ENCODE results near the gene PLXNB1. TPM values are rescaled to one million over a fixed set of nuclear protein-coding genes. Genes with fewer than 3 reads are reported as not detected.

PLXNB1 gene
- total RNA-seq, 1 donor from 2014 or later, result 11.5 TPM

DNA sequence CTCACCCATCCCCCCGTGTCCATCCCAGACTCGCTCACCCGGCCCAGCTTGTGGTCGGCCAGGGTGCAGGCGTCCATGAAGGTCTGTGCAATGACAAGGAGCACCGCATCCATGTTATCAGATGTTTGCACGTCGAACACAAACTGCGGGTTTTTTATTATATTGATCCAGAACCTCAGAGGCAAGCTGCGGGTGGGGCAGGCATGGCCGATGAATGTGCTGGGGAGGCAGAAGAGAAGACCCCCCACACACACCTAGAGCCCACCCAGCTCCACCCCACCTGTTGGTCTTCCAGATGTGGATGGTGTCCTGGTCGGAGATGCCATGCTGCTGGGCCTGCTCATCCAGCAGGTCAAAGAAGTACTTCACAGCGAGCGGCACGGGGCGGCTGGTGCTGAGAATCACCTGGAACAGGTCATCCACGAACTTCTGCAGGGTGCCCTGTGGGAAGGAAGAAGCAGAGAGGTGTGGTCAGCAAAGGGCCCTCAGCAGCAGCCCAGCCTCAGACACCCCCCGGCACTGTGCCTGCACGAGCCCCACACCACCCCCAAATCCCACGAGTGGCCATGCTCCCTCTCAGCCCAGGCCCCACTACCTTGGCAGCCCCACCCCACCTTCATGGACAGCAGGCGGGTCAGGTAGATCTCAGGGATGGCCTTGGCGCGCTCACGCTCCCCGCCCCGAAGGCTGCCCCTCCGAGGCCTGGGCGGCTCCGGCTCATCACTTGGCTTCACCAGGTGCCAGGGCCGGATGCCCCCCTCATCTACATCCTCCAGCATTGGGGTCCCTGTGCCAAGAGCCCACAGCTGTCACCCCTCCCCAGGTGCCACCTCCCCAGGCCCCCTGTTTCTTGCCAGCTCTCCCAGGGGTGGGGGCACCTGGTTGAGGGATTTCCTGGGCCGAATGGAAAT lies 20.3 kb downstream of the PLXNB1 start:
- Histone ChIP-seq H3K9ac (ENCODE audit: low read depth in 1 of 3, low read length in 3 of 3) (no peak overlapping the region), H3K36me3 (ENCODE audit: control insufficient read depth in 3 of 3, insufficient read depth in 3 of 3, low read length in 3 of 3) (peaks cover 0 to 16% (median 8%) of the 10 kb centered on the region in 3 donors), H3K9me3 (ENCODE audit: control insufficient read depth in 3 of 3, low read length in 3 of 3) (no peaks in the 10 kb centered on the region), H3K4me3 (ENCODE audit: low read length in 3 of 3) (no peak overlapping the region), H3K4me1 (ENCODE audit: control insufficient read depth in 3 of 3, insufficient read depth in 3 of 3, low read length in 3 of 3) (no peaks in the 10 kb centered on the region), H3K27ac (ENCODE audit: low read depth, low read length) (no peak overlapping the region), H3K27me3 (ENCODE audit: control insufficient read depth in 3 of 3, insufficient read depth in 3 of 3, low read length in 3 of 3) (no peaks in the 10 kb centered on the region)

DNA sequence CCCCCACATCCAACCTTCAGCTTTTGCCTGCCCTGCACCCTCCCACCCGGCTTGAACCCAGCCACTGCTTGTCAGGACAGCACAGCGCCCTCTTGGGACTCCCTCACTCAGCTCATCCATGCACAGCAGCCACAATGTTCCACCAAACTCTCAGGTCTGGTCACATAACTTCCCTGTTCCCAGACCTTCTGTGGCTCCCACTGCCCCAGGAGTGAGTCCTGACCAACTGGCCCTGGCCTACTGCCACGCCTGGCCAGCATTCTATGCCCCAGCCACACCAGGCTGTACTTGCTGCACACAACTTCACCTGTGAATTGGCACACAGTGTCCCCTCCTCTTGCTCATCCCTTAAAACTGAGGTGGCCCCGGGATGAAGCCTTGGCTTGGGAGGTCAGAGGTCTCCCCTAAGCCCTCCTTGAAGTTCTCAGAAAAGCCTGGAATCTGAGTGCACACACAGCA lies 21.0 kb downstream of the PLXNB1 start:
- Histone ChIP-seq H3K4me1 (ENCODE audit: control insufficient read depth in 3 of 3, insufficient read depth in 3 of 3, low read length in 3 of 3) (no peaks in the 10 kb centered on the region), H3K36me3 (ENCODE audit: control insufficient read depth in 3 of 3, insufficient read depth in 3 of 3, low read length in 3 of 3) (peaks cover 0 to 16% (median 8%) of the 10 kb centered on the region in 3 donors), H3K27me3 (ENCODE audit: control insufficient read depth in 3 of 3, insufficient read depth in 3 of 3, low read length in 3 of 3) (no peaks in the 10 kb centered on the region), H3K27ac (ENCODE audit: low read depth, low read length) (no peak overlapping the region), H3K4me3 (ENCODE audit: low read length in 3 of 3) (no peak overlapping the region), H3K9ac (ENCODE audit: low read depth in 1 of 3, low read length in 3 of 3) (no peak overlapping the region), H3K9me3 (ENCODE audit: control insufficient read depth in 3 of 3, low read length in 3 of 3) (no peaks in the 10 kb centered on the region)

DNA sequence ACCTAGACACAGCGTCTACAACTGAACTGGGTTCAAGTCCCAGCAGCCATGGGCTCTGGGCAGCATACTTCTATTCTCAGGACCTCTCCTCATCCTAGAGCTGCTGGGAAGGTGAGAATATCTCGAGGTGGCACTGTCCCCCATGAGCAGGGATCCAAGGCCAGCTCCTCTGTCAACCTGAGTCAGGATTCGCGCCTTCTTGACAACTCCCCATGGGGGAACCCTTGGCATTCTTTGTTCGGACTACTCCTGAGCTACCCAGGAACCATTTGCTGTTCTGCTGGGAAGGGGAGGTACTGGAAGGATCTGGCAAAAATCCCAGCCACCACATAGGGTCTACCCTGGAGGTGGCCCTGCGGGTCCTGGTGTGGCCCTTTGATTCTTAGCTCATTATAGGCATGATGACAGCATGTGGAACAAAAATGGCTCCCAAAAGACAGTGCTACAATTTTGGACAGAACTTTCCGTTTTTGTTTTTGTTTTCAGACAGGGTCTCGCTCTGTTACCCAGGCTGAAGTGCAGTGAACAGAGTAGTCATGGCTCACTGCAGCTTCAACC lies 22.3 kb downstream of the PLXNB1 start:
- Histone ChIP-seq H3K9ac (ENCODE audit: low read depth in 1 of 3, low read length in 3 of 3) (no peak overlapping the region), H3K4me3 (ENCODE audit: low read length in 3 of 3) (no peak overlapping the region), H3K36me3 (ENCODE audit: control insufficient read depth in 3 of 3, insufficient read depth in 3 of 3, low read length in 3 of 3) (peaks cover 0 to 16% (median 5%) of the 10 kb centered on the region in 3 donors), H3K27me3 (ENCODE audit: control insufficient read depth in 3 of 3, insufficient read depth in 3 of 3, low read length in 3 of 3) (no peaks in the 10 kb centered on the region), H3K4me1 (ENCODE audit: control insufficient read depth in 3 of 3, insufficient read depth in 3 of 3, low read length in 3 of 3) (no peaks in the 10 kb centered on the region), H3K9me3 (ENCODE audit: control insufficient read depth in 3 of 3, low read length in 3 of 3) (no peaks in the 10 kb centered on the region), H3K27ac (ENCODE audit: low read depth, low read length) (no peak overlapping the region)

DNA sequence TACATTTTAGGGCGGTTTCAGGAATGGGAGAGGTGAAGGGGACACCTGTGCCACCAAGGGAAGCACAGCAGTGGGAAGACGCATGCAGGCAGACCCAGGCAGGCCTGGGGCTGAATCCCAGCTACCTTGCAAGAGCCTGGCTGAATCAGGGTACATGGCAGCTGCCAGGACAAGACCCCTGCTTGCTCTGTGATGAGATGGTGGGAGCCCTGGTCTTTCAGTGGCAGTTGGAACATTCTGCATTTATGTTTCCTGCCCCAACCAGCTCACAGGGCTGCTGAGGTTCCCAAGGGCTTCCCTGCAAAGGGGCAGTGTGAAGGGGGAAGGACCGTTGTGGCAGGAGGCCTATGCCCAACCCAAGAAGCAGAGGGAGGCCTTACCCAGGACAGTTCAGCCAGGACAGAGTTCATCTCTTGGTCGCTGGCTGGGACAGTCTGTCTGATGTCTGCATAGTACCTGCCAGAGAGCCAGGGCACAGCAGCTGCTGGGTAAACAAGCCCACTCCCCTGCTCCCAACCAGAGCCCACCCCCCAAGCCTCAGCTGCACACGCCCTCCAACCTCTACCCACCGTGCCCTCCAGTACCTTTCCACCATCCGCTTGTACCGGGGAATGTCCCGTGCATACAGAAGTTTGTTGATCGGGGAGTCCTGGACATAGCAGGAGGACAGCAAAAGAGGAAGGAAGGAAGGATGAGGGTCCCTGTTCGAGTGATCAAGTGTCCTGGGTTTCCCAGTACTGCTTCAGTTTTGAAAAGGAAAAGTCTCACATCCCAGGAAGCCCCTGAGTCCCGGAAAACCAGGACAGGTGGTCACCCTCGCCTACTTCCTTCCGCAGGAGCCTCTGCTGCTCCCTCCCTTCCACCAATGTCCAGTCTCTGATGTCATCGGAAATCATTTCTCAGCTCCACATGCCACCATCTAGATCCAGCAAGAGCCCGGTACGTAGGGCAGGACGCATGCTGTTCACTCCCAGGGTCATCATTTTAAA lies 23.1 kb downstream of the PLXNB1 start:
- H3K9ac ChIP-seq (ENCODE audit: low read depth in 1 of 3, low read length in 3 of 3), result no peak overlapping the region
- no peaks in the 10 kb centered on the region for H3K9me3 ChIP-seq (ENCODE audit: control insufficient read depth in 3 of 3, low read length in 3 of 3)
- H3K4me1 ChIP-seq (ENCODE audit: control insufficient read depth in 3 of 3, insufficient read depth in 3 of 3, low read length in 3 of 3), result peaks cover 0 to 6% (median 3%) of the 10 kb centered on the region in 3 donors
- H3K4me3 ChIP-seq (ENCODE audit: low read length in 3 of 3), result no peak overlapping the region
- peaks cover 0 to 12% (median 5%) of the 10 kb centered on the region in 3 donors for H3K36me3 ChIP-seq (ENCODE audit: control insufficient read depth in 3 of 3, insufficient read depth in 3 of 3, low read length in 3 of 3)
- H3K27ac ChIP-seq (ENCODE audit: low read depth, low read length), result no peak overlapping the region
- no peaks in the 10 kb centered on the region for H3K27me3 ChIP-seq (ENCODE audit: control insufficient read depth in 3 of 3, insufficient read depth in 3 of 3, low read length in 3 of 3)

DNA sequence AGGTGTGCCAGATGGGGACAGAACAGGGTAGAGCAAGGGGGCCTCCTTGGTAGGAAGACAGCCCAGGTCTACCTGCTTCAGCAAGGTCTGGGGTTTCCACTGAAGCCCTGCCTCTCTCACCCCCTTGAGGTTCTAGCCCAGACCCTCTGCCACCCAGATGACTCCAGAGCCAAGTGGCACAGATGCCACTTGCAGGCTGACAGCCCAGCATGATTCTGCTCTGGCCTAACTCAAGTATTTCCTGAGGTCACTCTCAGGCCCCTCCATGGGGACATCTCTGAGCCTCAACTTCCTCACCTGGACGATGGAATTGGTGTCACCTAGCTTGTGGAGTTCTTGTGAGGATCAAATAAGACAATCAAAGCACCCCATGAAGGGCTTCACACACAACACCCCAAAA lies 23.9 kb downstream of the PLXNB1 start:
- Histone ChIP-seq H3K9ac (ENCODE audit: low read depth in 1 of 3, low read length in 3 of 3) (no peak overlapping the region), H3K9me3 (ENCODE audit: control insufficient read depth in 3 of 3, low read length in 3 of 3) (no peaks in the 10 kb centered on the region), H3K27me3 (ENCODE audit: control insufficient read depth in 3 of 3, insufficient read depth in 3 of 3, low read length in 3 of 3) (no peaks in the 10 kb centered on the region), H3K4me1 (ENCODE audit: control insufficient read depth in 3 of 3, insufficient read depth in 3 of 3, low read length in 3 of 3) (peaks cover 0 to 6% (median 3%) of the 10 kb centered on the region in 3 donors), H3K27ac (ENCODE audit: low read depth, low read length) (no peak overlapping the region), H3K4me3 (ENCODE audit: low read length in 3 of 3) (no peak overlapping the region), H3K36me3 (ENCODE audit: control insufficient read depth in 3 of 3, insufficient read depth in 3 of 3, low read length in 3 of 3) (peaks cover 0 to 9% (median 5%) of the 10 kb centered on the region in 3 donors)

DNA sequence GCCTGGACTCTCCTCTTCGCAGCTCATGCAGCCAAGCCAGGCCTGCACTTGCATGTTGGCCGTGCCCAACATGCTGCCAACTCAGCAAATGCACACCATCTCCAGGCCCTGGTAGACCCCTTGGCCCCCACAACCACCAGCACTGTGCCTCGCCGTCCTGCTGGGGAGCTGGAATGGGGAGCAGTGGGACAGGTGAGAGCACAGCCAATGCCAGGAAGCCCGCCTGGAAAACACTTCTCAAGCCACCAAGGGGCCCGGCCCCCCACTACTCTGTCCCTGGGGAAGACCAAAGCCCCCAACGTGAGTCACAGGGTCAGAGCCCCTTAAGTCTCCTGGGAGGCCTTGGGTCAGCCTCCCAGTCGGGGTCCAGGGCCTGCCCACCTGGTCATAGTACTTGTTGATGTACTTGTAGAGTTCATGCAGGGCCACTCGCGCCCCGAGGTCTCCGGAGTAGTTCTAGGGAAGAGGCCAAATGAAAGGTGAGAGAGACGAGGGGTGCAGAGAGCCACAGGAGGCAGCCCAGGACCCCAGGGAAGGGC lies 24.5 kb downstream of the PLXNB1 start:
- Histone ChIP-seq H3K9me3 (ENCODE audit: control insufficient read depth in 3 of 3, low read length in 3 of 3) (no peaks in the 10 kb centered on the region), H3K4me1 (ENCODE audit: control insufficient read depth in 3 of 3, insufficient read depth in 3 of 3, low read length in 3 of 3) (peaks cover 0 to 6% (median 3%) of the 10 kb centered on the region in 3 donors), H3K27ac (ENCODE audit: low read depth, low read length) (no peak overlapping the region), H3K27me3 (ENCODE audit: control insufficient read depth in 3 of 3, insufficient read depth in 3 of 3, low read length in 3 of 3) (no peaks in the 10 kb centered on the region), H3K36me3 (ENCODE audit: control insufficient read depth in 3 of 3, insufficient read depth in 3 of 3, low read length in 3 of 3) (peaks cover 0 to 9% (median 5%) of the 10 kb centered on the region in 3 donors), H3K4me3 (ENCODE audit: low read length in 3 of 3) (no peak overlapping the region), H3K9ac (ENCODE audit: low read depth in 1 of 3, low read length in 3 of 3) (no peak overlapping the region)

DNA sequence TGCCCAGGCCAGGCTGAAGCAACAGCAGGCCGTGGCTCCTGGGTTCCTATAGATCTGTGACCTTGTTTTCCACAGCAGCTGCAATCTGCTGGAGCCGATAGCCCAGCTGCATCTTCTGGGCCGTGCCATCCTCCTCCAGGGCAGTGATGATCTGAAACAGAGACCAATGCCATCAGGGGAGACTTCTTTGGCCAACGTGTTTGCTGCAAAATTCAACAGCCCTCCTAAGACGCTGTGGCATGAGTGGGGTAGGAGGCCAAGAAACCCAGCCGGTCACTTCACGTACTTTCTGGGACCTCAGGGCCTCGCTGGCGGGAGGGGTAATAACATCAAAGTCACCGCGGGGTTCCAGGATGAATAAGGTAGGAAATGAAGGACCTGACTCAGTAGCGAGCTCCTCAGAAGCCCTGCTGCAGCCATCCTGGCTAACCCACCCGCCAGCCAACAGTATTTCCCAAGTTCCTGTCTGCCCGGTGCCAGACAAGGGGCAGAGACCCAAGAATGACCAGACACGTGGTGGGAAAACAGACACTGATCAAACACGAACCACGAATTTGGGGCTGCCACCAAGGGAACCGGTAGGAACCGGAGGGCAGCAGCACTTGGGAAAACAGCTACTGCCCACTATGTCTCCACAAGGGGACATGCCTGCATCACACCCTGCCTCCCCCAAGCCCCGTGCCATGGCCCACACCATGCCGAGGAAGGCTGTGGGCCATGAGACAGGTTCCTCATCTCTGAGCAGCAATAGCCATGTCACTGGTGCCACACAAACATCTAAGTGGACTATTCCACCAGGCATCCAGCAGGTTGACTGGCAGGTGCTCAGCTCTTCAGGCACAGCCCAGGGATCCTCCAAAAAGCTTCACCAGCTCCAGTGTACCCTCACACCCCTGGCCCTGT lies 25.2 kb downstream of the PLXNB1 start:
- H3K4me3 ChIP-seq (ENCODE audit: low read length in 3 of 3), result no peak overlapping the region

DNA sequence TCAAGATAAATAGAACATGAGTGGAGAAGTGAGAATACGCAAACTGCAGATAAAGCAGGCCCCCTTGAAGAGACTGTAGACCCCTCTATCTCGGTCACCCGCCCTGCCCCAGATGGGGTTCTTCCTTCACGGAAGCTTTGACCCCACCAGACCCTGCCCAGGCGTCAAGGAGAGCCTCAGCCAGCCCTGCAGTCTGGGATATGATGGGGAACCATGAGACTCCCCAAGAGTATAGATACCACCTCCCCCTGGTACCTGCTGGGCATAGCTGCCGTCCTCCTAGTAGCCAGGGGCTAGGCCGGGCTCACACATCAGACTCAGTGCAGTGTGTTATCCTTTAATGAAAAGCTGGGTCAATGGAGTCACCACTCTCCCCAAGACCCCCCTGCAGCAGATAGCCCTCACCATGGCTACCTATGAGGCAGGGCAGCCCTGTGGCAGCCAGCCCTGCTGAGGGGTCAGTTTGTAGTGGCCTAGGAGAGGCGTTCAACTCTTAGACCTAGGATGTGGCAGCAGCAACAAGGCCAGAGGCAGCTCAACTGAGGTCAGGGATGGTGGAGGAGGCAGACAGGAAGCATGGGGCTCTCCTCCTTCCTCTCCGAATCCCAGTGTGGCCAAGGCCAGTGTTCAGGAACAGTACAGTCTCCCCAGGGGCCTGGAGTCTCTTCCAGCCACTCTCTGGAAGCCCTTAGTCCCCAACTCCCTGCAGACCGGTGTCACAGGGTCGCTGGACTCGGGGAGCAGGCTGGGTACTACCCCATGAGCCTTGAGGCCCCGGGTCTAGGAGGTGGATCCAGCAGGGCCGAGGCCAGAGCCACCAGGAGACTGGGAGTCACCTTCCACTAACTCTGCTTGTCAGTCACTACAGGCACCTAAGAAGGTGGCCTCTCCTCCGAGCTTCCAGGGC lies 26.1 kb downstream of the PLXNB1 start:
- Histone ChIP-seq H3K9ac (ENCODE audit: low read depth in 1 of 3, low read length in 3 of 3) (no peak overlapping the region), H3K4me1 (ENCODE audit: control insufficient read depth in 3 of 3, insufficient read depth in 3 of 3, low read length in 3 of 3) (peaks cover 0 to 6% (median 3%) of the 10 kb centered on the region in 3 donors), H3K36me3 (ENCODE audit: control insufficient read depth in 3 of 3, insufficient read depth in 3 of 3, low read length in 3 of 3) (peaks cover 0 to 5% (median under 1%) of the 10 kb centered on the region in 3 donors), H3K9me3 (ENCODE audit: control insufficient read depth in 3 of 3, low read length in 3 of 3) (no peaks in the 10 kb centered on the region), H3K27me3 (ENCODE audit: control insufficient read depth in 3 of 3, insufficient read depth in 3 of 3, low read length in 3 of 3) (peaks cover 0 to 3% (median 0%) of the 10 kb centered on the region in 3 donors), H3K4me3 (ENCODE audit: low read length in 3 of 3) (no peak overlapping the region), H3K27ac (ENCODE audit: low read depth, low read length) (no peak overlapping the region)

More for the DNA sequence above, 25.2 kb downstream of the PLXNB1 start:
- Histone ChIP-seq H3K27ac (ENCODE audit: low read depth, low read length) (no peak overlapping the region), H3K36me3 (ENCODE audit: control insufficient read depth in 3 of 3, insufficient read depth in 3 of 3, low read length in 3 of 3) (peaks cover 0 to 8% (median 5%) of the 10 kb centered on the region in 3 donors), H3K9me3 (ENCODE audit: control insufficient read depth in 3 of 3, low read length in 3 of 3) (no peaks in the 10 kb centered on the region), H3K27me3 (ENCODE audit: control insufficient read depth in 3 of 3, insufficient read depth in 3 of 3, low read length in 3 of 3) (peaks cover 0 to 1% (median 0%) of the 10 kb centered on the region in 3 donors), H3K9ac (ENCODE audit: low read depth in 1 of 3, low read length in 3 of 3) (no peak overlapping the region), H3K4me1 (ENCODE audit: control insufficient read depth in 3 of 3, insufficient read depth in 3 of 3, low read length in 3 of 3) (peaks cover 0 to 6% (median 3%) of the 10 kb centered on the region in 3 donors)

Data from skeletal muscle tissue (tissue), 4 donors.